Activated naive CD8-positive, alpha-beta T cell treated with anti-CD3 and anti-CD28 coated beads, Interleukin-2, amount 10 ng/mL, durations not matched to agents 7 days and 5 days (primary cell): ENCODE measurements around the gene FCRL2. TPM values are rescaled to one million over a fixed set of nuclear protein-coding genes. Genes with fewer than 3 reads are reported as not detected.

Experiments used
- ATAC-seq: fragments of 150-1000 bp; cut with Tn5 transposase; one replicate; pipeline ENCODE4 v1.10.0; 2021; ENCODE audit warnings: low read depth, moderate library complexity
- POLR2A ChIA-PET: fragments of 350-600 bp; sonication (Branson Sonifier 250); formaldehyde crosslinking; loops from one replicate; lab custom pipeline; 2021; ENCODE audit warnings: antibody characterized with exemption; lab: Charles Lee
- DNase-seq: peaks from one replicate; pipeline ENCODE4 v3.0.0; 2021
- H3K27ac Mint-ChIP-seq: one replicate; pipeline ENCODE4 v1.8.0; 2022; ENCODE audit warnings: mild to moderate bottlenecking, mixed read lengths
- H3K27me3 Mint-ChIP-seq: one replicate; pipeline ENCODE4 v1.8.0; 2022; ENCODE audit warnings: mild to moderate bottlenecking, moderate library complexity, mixed read lengths
- H3K36me3 Mint-ChIP-seq: one replicate; pipeline ENCODE4 v1.8.0; 2021; ENCODE audit warnings: mild to moderate bottlenecking, mixed read lengths
- H3K4me1 Mint-ChIP-seq: one replicate; pipeline ENCODE4 v1.8.0; 2021; ENCODE audit warnings: mixed read lengths
- H3K4me3 Mint-ChIP-seq: one replicate; pipeline ENCODE4 v1.8.0; 2022; ENCODE audit warnings: mild to moderate bottlenecking, moderate library complexity, mixed read lengths
- H3K9me3 Mint-ChIP-seq: one replicate; pipeline ENCODE4 v1.8.0; 2021; ENCODE audit warnings: mixed read lengths
- total RNA-seq, 2 experiments: library from RNA; stranded (reverse); gene quantifications; one replicate each; pipeline ENCODE4 v1.2.3, GENCODE V29; 2021

Gene FCRL2
- total RNA-seq, 2 experiments from 2014 or later: not detected

GRCh38 chr1:157725221-157725577 is 51.7 kb downstream of the FCRL2 start:
- ATAC-seq: no peak
- no peak overlapping the region for H3K27ac Mint-ChIP-seq
- no peak overlapping the region for H3K4me3 Mint-ChIP-seq

DNA sequence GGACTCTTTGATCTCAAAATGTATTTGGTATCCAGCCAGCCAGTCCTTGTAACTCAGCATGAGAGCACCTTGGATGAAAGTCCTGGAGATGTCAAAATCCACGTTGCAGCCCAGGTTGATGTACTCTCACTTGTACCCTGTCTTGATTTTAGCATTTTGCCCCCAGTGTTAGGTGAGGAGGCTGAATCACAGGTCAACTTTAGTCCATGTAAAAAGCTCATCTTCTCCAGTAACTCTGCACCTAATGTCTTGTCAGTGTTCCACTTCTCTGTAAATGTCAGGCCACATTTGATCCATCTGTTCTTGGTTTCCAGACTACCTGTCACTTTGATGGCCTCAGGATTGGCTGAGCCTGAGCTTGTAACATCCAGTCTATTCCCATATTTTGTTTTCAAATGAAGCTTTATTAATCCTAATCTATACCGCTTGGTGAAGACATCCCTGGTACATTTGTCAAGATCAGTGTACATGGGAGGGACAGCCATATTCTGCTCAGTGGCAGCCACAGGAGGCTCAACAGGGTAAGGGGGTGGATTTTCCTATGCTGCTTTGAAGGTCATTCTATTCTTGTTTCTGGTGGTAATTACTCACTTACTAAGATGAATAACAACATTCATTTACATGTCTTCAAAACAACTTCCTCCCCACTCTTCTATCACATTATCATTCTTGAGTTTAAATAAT is 52.3 kb downstream of the FCRL2 start:
- Mint-ChIP-seq H3K4me3 (no peak overlapping the region), H3K27ac (no peak overlapping the region)

More at GRCh38 chr1:157725221-157725577, 51.7 kb downstream of the FCRL2 start:
- Mint-ChIP-seq H3K36me3 (no peaks in the 10 kb centered on the region), H3K9me3 (peaks cover 14% of the 10 kb centered on the region), H3K27me3 (peaks cover 4% of the 10 kb centered on the region), H3K4me1 (no peaks in the 10 kb centered on the region)
- POLR2A ChIA-PET: no interaction called here
- DNase-seq: no peak

DNA sequence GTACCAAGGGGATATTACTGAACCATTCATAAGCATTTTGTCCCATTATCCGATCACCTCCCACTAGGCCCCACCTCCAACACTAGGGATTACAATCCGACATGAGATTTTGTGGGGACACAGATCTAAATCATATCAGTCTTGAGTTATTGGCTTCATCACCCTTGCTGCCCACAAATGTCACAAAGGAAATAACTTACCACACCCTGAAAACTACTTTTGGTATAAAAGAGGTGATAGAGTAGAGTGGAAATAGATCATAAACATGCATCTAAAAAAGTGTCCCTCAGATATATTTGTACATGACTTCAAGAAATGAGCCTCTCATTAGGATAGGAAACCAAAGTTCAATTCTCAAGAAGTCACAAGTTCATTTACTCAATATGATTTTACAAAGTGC is 53.8 kb downstream of the FCRL2 start:
- Mint-ChIP-seq H3K4me1 (no peaks in the 10 kb centered on the region), H3K27ac (no peak overlapping the region), H3K4me3 (no peak overlapping the region), H3K9me3 (peaks cover 14% of the 10 kb centered on the region), H3K36me3 (no peaks in the 10 kb centered on the region), H3K27me3 (peaks cover 4% of the 10 kb centered on the region)
- ATAC-seq (no peak), DNase-seq (no peak)
- POLR2A ChIA-PET: no interaction called here

More for the DNA sequence above, 52.3 kb downstream of the FCRL2 start:
- no peak for DNase-seq
- no peaks in the 10 kb centered on the region for H3K36me3 Mint-ChIP-seq
- peaks cover 14% of the 10 kb centered on the region for H3K9me3 Mint-ChIP-seq
- peaks cover 4% of the 10 kb centered on the region for H3K27me3 Mint-ChIP-seq
- POLR2A ChIA-PET: no interaction called here
- no peaks in the 10 kb centered on the region for H3K4me1 Mint-ChIP-seq
- no peak for ATAC-seq

DNA sequence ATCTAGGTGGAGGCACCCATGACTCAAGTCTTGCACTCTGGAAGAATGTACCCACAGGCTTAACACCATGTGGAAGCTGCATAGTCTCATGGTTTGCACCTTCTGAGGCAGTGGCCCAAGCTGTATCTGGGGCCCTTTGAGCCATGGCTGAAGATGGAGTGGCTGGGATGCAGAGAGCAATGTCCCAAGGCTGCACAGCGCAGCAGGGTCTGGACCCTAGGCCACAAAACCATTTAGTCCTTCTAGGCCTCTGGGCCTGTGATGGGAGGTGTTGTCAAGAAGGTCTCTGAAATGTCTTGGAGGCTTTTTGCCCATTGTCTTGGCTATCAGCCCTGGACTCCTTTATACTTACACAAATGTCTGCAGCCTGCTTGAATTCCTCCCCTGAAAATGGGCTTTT is 54.9 kb downstream of the FCRL2 start:
- Mint-ChIP-seq H3K4me3 (no peak overlapping the region), H3K9me3 (peaks cover 14% of the 10 kb centered on the region), H3K4me1 (no peaks in the 10 kb centered on the region), H3K36me3 (no peaks in the 10 kb centered on the region), H3K27me3 (peaks cover 6% of the 10 kb centered on the region), H3K27ac (no peak overlapping the region)
- POLR2A ChIA-PET: no interaction called here
- DNase-seq: no peak
- no peak for ATAC-seq

GRCh38 chr1:157715736-157716135 is 61.2 kb downstream of the FCRL2 start:
- POLR2A ChIA-PET: no interaction called here
- Mint-ChIP-seq H3K4me3 (no peak overlapping the region), H3K36me3 (no peaks in the 10 kb centered on the region), H3K27ac (no peak overlapping the region), H3K9me3 (no peaks in the 10 kb centered on the region), H3K27me3 (peaks cover 6% of the 10 kb centered on the region), H3K4me1 (no peaks in the 10 kb centered on the region)
- DNase-seq (no peak), ATAC-seq (no peak)

DNA sequence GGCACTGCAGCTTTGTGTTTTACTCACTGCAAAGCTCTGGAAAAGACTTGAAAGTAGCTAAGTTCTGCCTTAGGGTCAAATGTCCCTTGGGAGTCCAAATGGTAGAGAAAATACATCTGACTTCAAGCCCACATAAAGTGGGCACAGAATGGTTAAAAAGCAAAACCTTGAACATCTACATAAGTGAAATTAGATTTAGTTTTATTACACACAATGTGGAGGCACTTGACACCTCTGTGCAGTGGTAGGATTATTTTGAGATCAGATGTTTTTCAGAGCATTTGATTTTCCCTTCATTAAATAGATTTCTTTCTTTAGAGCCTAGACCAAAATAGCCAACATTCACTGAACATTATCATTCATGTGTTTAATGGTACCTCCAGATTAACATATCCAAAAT is 65.1 kb downstream of the FCRL2 start:
- DNase-seq (no peak), ATAC-seq (no peak)
- Mint-ChIP-seq H3K27me3 (peaks cover 4% of the 10 kb centered on the region), H3K27ac (no peak overlapping the region), H3K9me3 (no peaks in the 10 kb centered on the region), H3K36me3 (no peaks in the 10 kb centered on the region), H3K4me3 (no peak overlapping the region), H3K4me1 (no peaks in the 10 kb centered on the region)
- POLR2A ChIA-PET: no interaction called here

- H3K4me3 Mint-ChIP-seq: no peak overlapping the region
- H3K36me3 Mint-ChIP-seq: no peaks in the 10 kb centered on the region
- H3K27ac Mint-ChIP-seq: no peak overlapping the region
- no peaks in the 10 kb centered on the region for H3K4me1 Mint-ChIP-seq
- DNase-seq (no peak), ATAC-seq (no peak)
- POLR2A ChIA-PET: no interaction called here
- no peaks in the 10 kb centered on the region for H3K9me3 Mint-ChIP-seq
- peaks cover 4% of the 10 kb centered on the region for H3K27me3 Mint-ChIP-seq
Measured at GRCh38 chr1:157704878-157705277, 72.1 kb downstream of the FCRL2 start.

DNA sequence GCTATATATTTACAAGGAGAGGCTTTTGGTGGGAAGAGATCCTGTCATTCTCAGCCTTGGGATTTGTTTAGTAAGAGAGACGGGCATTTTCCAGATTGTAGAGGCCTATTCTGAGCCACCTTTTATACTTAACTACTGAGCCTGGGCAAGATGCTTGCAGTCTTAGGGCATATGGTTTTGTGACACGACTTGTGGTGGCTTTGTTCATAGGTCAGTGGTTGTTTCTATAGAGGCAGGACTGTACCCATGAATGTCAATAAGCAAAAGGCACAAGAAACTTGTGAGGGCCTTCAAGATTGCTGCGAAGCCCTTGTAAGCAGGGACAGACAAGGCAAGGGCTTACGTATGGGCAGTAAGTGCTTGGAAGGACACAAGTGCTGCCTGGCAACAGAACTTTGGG is 73.0 kb downstream of the FCRL2 start:
- no peak overlapping the region for H3K27ac Mint-ChIP-seq
- DNase-seq (no peak), ATAC-seq (no peak)
- H3K27me3 Mint-ChIP-seq: peaks cover 7% of the 10 kb centered on the region
- POLR2A ChIA-PET: no interaction called here
- no peaks in the 10 kb centered on the region for H3K9me3 Mint-ChIP-seq
- no peaks in the 10 kb centered on the region for H3K4me1 Mint-ChIP-seq
- no peak overlapping the region for H3K4me3 Mint-ChIP-seq
- H3K36me3 Mint-ChIP-seq: no peaks in the 10 kb centered on the region

- Mint-ChIP-seq H3K9me3 (no peaks in the 10 kb centered on the region), H3K36me3 (no peaks in the 10 kb centered on the region), H3K4me3 (no peak overlapping the region), H3K27ac (no peak overlapping the region), H3K4me1 (peaks cover 1% of the 10 kb centered on the region), H3K27me3 (peaks cover 7% of the 10 kb centered on the region)
- ATAC-seq (no peak), DNase-seq (no peak)
- POLR2A ChIA-PET: no interaction called here
Measured at GRCh38 chr1:157702308-157702825, 74.6 kb downstream of the FCRL2 start.

DNA sequence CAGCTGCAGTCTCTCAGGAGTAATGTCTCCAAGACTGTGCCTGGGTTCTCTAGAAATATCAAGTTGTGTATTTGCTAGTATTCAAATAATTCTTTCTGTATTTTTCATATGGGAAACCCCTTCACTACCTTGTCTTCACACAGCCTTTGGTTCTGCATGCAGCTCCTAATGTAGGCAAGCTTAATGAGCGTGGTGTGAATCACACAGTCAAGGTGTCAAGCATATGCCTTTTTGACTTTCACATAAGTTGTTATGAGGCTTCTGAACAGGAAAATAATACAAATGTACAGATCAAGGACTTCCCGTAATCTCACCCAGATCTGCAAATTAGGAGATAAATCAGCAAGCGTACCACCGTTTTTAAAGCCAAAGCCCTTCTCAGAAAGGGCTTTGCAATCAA is 76.2 kb downstream of the FCRL2 start, which contains the start of gene FCRL3:
FCRL3 (minus strand) TSS at position 38 of the 400 bp plus-strand sequence. CDS start 280 bp downstream, outside the sequence.
- no peak for ATAC-seq

GRCh38 chr1:157700305-157700704 is 76.6 kb downstream of the FCRL2 start:
- no peak for DNase-seq
- Mint-ChIP-seq H3K36me3 (no peaks in the 10 kb centered on the region), H3K9me3 (no peaks in the 10 kb centered on the region), H3K27ac (no peak overlapping the region), H3K4me1 (peaks cover 1% of the 10 kb centered on the region), H3K27me3 (peaks cover 9% of the 10 kb centered on the region), H3K4me3 (no peak overlapping the region)
- ATAC-seq: no peak
- POLR2A ChIA-PET: no interaction called here

More for the DNA sequence above, 76.2 kb downstream of the FCRL2 start, which contains the start of gene FCRL3:
- DNase-seq: no peak
- H3K27ac Mint-ChIP-seq: no peak within 1 kb of the TSS
- no peaks in the 10 kb centered on the region for H3K9me3 Mint-ChIP-seq
- peaks cover 9% of the 10 kb centered on the region for H3K27me3 Mint-ChIP-seq
- peaks cover 1% of the 10 kb centered on the region for H3K4me1 Mint-ChIP-seq
- no peaks in the 10 kb centered on the region for H3K36me3 Mint-ChIP-seq
- POLR2A ChIA-PET: no interaction called here
- H3K4me3 Mint-ChIP-seq: no peak within 1 kb of the TSS

- Mint-ChIP-seq H3K4me3 (no peak overlapping the region), H3K36me3 (no peaks in the 10 kb centered on the region), H3K27ac (no peak overlapping the region), H3K27me3 (peaks cover 9% of the 10 kb centered on the region), H3K4me1 (peaks cover 1% of the 10 kb centered on the region), H3K9me3 (no peaks in the 10 kb centered on the region)
- POLR2A ChIA-PET: no interaction called here
- ATAC-seq: no peak
- no peak for DNase-seq
Measured at GRCh38 chr1:157697781-157698569, 79.0 kb downstream of the FCRL2 start.

DNA sequence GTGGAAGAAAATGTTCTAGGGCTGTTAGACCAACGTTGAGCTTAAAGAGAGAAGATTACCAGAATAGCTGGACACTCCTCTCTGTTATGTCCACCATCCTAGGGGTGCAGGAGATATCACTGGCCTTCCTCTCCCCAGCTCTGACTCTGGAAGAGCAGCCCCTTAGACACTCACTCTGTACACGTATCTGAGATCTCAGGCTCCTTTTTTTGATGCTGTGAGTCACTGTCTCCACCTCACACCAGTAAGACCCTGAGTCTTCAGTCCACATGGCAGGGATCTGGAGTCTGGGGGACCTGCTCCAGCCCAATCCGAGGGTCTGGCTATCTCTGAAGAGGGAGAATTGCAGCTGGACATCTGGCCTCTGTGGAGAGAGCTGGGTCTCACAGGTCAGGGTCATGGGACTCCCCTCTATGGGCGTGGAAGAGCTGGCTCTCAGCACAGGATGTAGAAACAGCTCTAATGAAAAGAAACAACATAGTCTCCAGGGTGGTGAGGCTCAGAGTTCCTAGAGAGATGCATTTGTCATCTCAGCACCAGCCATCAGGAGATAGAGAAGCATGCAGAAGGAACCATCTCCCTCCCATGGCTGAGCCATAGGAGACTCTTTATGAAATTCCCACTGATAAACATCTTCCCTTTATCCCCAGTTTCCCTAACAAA is 79.8 kb downstream of the FCRL2 start:
- Mint-ChIP-seq H3K4me3 (no peak overlapping the region), H3K9me3 (no peaks in the 10 kb centered on the region), H3K36me3 (no peaks in the 10 kb centered on the region), H3K27ac (no peak overlapping the region), H3K4me1 (peaks cover 1% of the 10 kb centered on the region), H3K27me3 (peaks cover 11% of the 10 kb centered on the region)
- POLR2A ChIA-PET: no interaction called here
- DNase-seq: no peak
- ATAC-seq: no peak
